Small intestine (tissue), 7 donors: ENCODE results near the gene PIEZO2. TPM values are rescaled to one million over a fixed set of nuclear protein-coding genes. Genes with fewer than 3 reads are reported as not detected.

Experiments
- DNase-seq, 2 donors: peaks; one replicate each; pipeline versions ENCODE4 v3.0.0 to v3.0.0-alpha.2; 2013
- FAIRE-seq: peaks from 2 replicates; lab custom pipeline; 2012; peaks lifted over from hg19 to GRCh38; lab: Jason Lieb, UNC
- H3K27ac ChIP-seq, 3 donors: one replicate each; pipeline ENCODE4 v1.5.1; 2013; ENCODE audit warnings: low read length in 2 of 3, mild to moderate bottlenecking in 2 of 3, control low read depth in 1 of 3, inconsistent platforms in 1 of 3, low read depth in 1 of 3, moderate library complexity in 1 of 3
- H3K27me3 ChIP-seq, 3 donors: one replicate each; pipeline ENCODE4 v1.6.1; 2013; ENCODE audit warnings: low read length in 3 of 3, inconsistent platforms in 1 of 3; ENCODE audit not compliant: control insufficient read depth in 3 of 3, insufficient read depth in 3 of 3
- H3K36me3 ChIP-seq, 3 donors: one replicate each; pipeline ENCODE4 v1.6.1; 2013; ENCODE audit warnings: low read length in 3 of 3, inconsistent platforms in 1 of 3, low read depth in 1 of 3, mild to moderate bottlenecking in 1 of 3, moderate library complexity in 1 of 3; ENCODE audit not compliant: control insufficient read depth in 3 of 3, insufficient read depth in 2 of 3
- H3K4me1 ChIP-seq, 3 donors: one replicate each; pipeline ENCODE4 v1.6.1; 2013; ENCODE audit warnings: low read length in 2 of 3, inconsistent platforms in 1 of 3, low read depth in 1 of 3, mild to moderate bottlenecking in 1 of 3, moderate library complexity in 1 of 3; ENCODE audit not compliant: control insufficient read depth in 3 of 3, insufficient read depth in 2 of 3
- H3K4me3 ChIP-seq, 3 donors: one replicate each; pipeline ENCODE4 v1.5.1; 2013; ENCODE audit warnings: low read length in 3 of 3, control low read depth in 1 of 3, inconsistent platforms in 1 of 3, low read depth in 1 of 3, mild to moderate bottlenecking in 1 of 3, moderate library complexity in 1 of 3
- H3K9me3 ChIP-seq, 2 donors: one replicate each; pipeline ENCODE4 v1.6.1; 2013; ENCODE audit warnings: low read depth in 1 of 2, low read length in 1 of 2; ENCODE audit not compliant: control insufficient read depth in 2 of 2, insufficient read depth in 1 of 2
- WGBS, 3 donors: extraction: QIAGEN DNeasy Blood & Tissue Kit; methylation state at CpG; one replicate each; pipeline ENCODE4 v1.1.7; 2013; 5-methylcytosine and 5-hydroxymethylcytosine counted together
- polyA plus RNA-seq, 4 donors: library from polyadenylated mRNA; stranded (reverse) in 3 of 4; unstranded in 1 of 4; fragments of 200-250 nt in 3 of 4; fragments of 120-200 nt in 1 of 4; gene quantifications; one replicate each; pipeline versions ENCODE4 v1.2.1 to v1.2.3, GENCODE V29; 2013
- donor health status: healthy with polysubstance abuse.
- donor health status: control.
- donor health status: control.
- donor health status: Bipolar disorder and iron deficiency.
- donor health status: healthy.

The PIEZO2 gene
- polyA plus RNA-seq, 4 donors, result 0.81 to 30.2 (median 1.8) TPM; not detected in 1

DNA sequence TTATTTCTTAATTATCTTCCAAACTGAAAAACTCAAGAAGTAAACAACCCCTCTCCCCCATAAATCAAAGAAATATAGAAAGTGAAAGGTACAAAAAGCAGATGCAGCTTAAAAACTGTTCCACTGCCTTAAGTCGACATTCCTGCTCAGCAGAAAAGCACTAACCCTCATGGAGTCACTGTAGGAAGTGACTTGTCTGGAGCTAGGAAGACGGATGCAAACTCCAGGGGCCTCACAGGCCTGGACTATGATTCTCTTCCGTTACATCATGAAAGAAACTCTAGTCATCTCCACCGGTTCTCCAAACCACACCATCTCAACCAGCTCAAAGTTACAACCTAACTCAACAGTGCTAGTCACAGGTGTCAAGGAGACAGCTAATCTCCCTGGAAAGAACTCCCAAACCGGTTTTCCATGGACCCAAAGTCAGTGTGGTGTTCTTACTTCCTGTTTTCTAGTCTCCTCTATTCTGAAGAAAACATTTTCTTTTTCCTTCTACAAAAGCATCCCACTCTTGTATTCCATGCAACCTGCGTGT is 128.4 kb downstream of the PIEZO2 start:
- FAIRE-seq, result no peak
- H3K27me3 ChIP-seq, result no peaks in the 10 kb centered on the region
- H3K27ac ChIP-seq, result no peak overlapping the region
- no peaks in the 10 kb centered on the region for H3K4me1 ChIP-seq
- WGBS, 3 donors, result 60 to 70% (median 65%) methylated on average over 6 of the region's 6 CpGs
- H3K4me3 ChIP-seq, result no peak overlapping the region
- no peaks in the 10 kb centered on the region for H3K9me3 ChIP-seq
- no peaks in the 10 kb centered on the region for H3K36me3 ChIP-seq
- no peak for DNase-seq

DNA sequence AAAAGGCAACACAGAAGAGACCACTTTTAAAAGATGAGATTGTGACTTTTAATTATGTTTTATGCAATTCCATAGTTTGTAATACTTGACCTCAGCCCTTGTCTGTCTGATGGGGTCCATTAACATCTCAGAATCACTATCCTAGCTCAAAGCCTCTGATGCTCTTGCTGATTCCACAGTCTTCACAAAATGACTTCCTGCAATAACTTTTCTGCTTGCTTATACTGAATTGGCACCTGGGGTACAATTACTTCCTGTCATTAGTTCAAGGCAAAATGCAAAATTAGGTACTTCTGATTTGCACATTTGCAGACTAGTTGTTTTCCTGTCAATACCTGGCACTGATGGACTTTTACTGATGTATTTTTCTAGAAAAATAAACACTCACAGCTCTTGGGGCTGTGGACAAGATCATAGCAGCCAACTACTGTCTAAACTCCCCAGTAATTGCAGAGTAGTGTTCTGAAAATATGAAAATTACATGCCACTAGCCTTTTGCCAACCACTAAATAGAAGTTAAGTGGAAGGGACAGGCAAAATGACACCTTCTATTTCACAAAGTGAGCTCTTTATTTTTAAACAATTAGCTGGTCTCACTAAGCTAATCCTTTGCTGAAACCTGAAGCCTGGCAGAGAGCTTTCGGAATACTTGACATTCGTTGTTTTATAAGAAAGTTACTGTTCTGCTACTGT is 129.1 kb downstream of the PIEZO2 start:
- H3K9me3 ChIP-seq, result no peaks in the 10 kb centered on the region
- no peaks in the 10 kb centered on the region for H3K36me3 ChIP-seq
- DNase-seq (no peak), FAIRE-seq (no peak)
- no peak overlapping the region for H3K27ac ChIP-seq
- H3K27me3 ChIP-seq, result no peaks in the 10 kb centered on the region
- H3K4me3 ChIP-seq, result no peak overlapping the region
- H3K4me1 ChIP-seq, result no peaks in the 10 kb centered on the region
- whole genome bisulfite sequencing, 3 donors, result 81 to 91% (median 83%) methylated on average over 2 of the region's 2 CpGs

DNA sequence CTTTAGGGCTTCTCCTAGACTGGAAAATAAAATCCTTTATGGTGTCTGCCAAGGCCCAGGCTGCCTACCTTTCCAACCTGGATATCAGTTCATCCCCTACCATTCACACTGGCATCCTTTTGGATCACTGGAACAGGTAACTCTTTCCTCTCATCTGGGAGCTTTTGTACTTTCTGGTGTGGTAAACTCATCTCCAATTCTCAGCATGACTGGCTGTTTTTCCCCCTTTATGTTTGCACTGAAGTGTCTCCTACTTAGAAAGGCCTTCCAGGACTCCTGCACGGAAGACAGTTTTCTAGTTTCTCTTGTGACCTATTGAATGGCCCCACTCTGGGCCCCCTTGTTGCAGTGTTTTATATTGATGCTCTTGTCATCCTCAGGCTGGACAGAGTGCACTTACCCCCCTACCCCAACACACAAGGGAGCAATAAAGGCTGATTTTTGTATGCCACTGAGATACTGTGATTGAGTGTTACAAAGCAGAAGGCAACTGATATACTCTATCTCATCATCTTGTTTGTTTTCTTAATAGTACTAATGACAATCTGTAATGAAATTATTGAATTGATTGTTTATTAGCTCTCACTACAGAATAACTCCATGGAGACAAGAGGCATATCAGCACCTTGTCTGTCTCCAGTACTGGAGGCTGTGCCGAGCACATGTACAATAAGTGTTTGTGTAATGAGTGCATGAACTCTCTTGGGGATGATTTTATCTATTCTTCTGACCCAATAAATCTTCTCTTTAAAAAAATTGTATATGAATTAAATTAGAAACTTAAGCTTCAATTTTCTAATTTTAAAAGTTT is 129.9 kb downstream of the PIEZO2 start:
- DNase-seq, result no peak
- FAIRE-seq, result no peak
- Histone ChIP-seq H3K27ac (no peak overlapping the region), H3K4me3 (no peak overlapping the region), H3K27me3 (no peaks in the 10 kb centered on the region), H3K36me3 (no peaks in the 10 kb centered on the region), H3K9me3 (no peaks in the 10 kb centered on the region), H3K4me1 (no peaks in the 10 kb centered on the region)
- WGBS, 3 donors, result 76 to 90% (median 86%) methylated on average over 2 of the region's 2 CpGs

DNA sequence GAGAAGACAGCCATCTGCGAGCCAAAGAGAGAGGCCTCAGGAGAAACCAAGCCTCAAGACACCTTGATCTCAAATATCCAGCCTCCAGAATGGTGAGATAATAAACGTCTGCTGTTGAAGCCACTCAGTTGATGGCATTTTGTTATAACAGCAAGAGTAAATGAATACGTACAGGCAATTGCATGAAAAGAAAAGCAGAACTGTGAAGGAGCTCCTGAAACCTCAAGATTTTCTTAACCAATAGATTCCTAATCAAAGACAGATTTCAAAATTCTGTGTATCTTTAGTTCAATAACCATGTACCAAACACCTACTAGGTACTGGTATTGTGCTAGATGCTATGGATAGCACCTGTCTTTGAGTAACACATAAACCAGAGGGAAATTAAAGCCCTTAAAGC is 139.5 kb downstream of the PIEZO2 start:
- no peaks in the 10 kb centered on the region for H3K27me3 ChIP-seq
- no peak for FAIRE-seq
- WGBS, 3 donors, result 81 to 88% (median 84%) methylated on average over 3 of the region's 3 CpGs

DNA sequence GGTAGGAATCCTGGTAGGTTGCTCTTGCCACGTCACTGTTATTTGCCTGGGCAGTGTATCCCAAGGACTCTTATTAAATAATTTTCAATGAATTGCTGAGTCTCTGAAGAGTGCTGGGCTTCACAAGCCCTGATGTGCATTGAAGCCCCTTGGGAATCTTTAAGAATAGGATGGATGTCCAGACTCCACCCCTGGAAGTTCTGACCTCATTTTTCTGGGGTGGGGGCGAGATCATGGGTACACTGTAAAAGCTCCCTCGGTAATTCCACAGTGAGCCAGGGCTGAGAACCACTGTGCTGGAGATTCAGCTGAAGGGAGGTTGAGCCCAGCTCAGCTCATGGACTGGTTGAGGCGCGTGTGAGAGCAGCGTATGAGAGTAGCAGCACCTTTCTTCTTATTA is 140.2 kb downstream of the PIEZO2 start:
- Histone ChIP-seq H3K27ac (peak overlapping the region in 1 of 3 donors; percentile 58), H3K4me3 (no peak overlapping the region), H3K4me1 (peaks cover 0 to 20% (median 0%) of the 10 kb centered on the region in 3 donors), H3K9me3 (no peaks in the 10 kb centered on the region), H3K36me3 (no peaks in the 10 kb centered on the region), H3K27me3 (no peaks in the 10 kb centered on the region)
- DNase-seq, result no peak
- no peak for FAIRE-seq
- 80 to 85% (median 84%) methylated on average over 6 of the region's 6 CpGs for WGBS, 3 donors

More for the DNA sequence above, 139.5 kb downstream of the PIEZO2 start:
- no peak overlapping the region for H3K27ac ChIP-seq
- H3K4me3 ChIP-seq, result no peak overlapping the region
- H3K4me1 ChIP-seq, result peaks cover 0 to 20% (median 0%) of the 10 kb centered on the region in 3 donors
- no peaks in the 10 kb centered on the region for H3K36me3 ChIP-seq
- DNase-seq, result no peak
- no peaks in the 10 kb centered on the region for H3K9me3 ChIP-seq

DNA sequence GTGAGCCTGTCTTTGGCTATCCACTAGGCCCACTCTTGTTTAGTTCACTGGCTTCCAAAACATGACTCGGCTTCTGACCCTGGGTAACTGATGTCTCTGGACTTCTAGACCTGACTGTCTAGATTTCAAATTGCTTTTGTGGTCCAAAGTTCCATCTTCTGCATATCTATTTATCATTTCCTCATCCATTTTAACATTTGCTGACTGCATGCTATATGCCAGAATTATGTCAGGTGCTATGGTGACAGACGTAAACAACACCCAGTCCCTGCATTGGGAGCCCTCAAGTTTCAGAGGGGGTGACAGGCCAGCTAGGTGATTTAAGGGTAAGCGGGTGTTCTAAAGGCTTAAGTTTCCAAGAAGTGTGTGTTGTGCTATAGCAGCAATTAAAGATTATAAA is 140.9 kb downstream of the PIEZO2 start:
- Histone ChIP-seq H3K9me3 (no peaks in the 10 kb centered on the region), H3K36me3 (no peaks in the 10 kb centered on the region), H3K4me3 (no peak overlapping the region), H3K27me3 (peaks cover 0 to 2% (median 0%) of the 10 kb centered on the region in 3 donors), H3K27ac (peak overlapping the region in 1 of 3 donors; percentile 69), H3K4me1 (peaks cover 0 to 20% (median 0%) of the 10 kb centered on the region in 3 donors)
- DNase-seq (peak in 1 of 2 donors; percentile 76), FAIRE-seq (no peak)
- WGBS, 3 donors, result 47 to 57% (median 57%) methylated on average over 3 of the region's 3 CpGs

DNA sequence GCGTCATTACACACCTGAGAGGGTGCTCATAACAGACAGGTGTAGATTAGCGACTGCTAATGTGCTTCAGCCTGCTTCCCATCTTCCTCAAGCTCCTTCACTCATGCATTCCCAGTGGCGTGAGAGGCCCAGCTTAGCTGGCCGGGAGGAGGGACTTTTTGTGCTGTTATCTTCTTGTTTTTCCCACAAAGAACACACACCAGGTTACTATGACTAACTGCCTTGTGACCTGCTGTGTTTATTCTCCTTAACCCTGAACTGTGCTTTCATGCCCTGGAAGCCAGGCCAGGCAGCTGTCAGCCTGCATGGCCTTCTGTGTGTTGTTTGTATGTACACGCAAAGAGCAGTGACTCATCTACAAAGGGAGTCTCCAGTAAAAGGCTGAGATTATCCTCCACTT is 143.8 kb downstream of the PIEZO2 start:
- H3K4me1 ChIP-seq, result peaks cover 0 to 20% (median 0%) of the 10 kb centered on the region in 3 donors
- H3K4me3 ChIP-seq, result no peak overlapping the region
- H3K9me3 ChIP-seq, result no peaks in the 10 kb centered on the region
- WGBS, 3 donors, result 22 to 57% (median 37%) methylated on average over 5 of the region's 5 CpGs
- FAIRE-seq, result no peak
- H3K27ac ChIP-seq, result peak overlapping the region in 2 of 3 donors; percentile 69 to 82
- H3K27me3 ChIP-seq, result peaks cover 0 to 2% (median 0%) of the 10 kb centered on the region in 3 donors
- peak in 1 of 2 donors; percentile 85 for DNase-seq
- no peaks in the 10 kb centered on the region for H3K36me3 ChIP-seq

DNA sequence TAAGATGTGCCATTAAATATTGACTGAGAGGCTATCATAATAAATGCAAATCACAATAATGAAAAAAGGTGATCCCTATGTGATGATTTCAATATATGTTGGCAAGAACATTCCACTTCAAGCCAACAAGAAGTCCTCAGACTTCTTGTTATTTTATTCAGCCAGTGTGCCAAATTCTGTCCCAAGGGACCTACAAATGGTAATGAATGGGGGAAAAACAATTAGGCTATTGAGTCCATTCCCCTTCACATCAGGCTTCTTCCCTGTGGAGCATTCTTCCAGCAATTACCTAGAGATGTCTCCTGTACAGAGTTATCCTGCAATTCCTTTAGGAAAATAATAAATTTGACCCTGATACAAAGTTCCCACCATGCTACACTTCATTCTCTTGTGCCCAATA is 144.4 kb downstream of the PIEZO2 start:
- Histone ChIP-seq H3K9me3 (no peaks in the 10 kb centered on the region), H3K27me3 (peaks cover 0 to 2% (median 0%) of the 10 kb centered on the region in 3 donors), H3K27ac (peak overlapping the region in 2 of 3 donors; percentile 42 to 64), H3K36me3 (no peaks in the 10 kb centered on the region), H3K4me3 (no peak overlapping the region), H3K4me1 (peaks cover 0 to 20% (median 0%) of the 10 kb centered on the region in 3 donors)
- DNase-seq (no peak), FAIRE-seq (no peak)
